ENCODE results near the gene LCN10.

LCN10 gene

GRCh38 chr9:136697821-136698526, 44.8 kb downstream of the LCN10 start:
- DNase-seq, result no peak

- DNase-seq, result no peak
Measured at GRCh38 chr9:136697146-136697820, 45.5 kb downstream of the LCN10 start.

- DNase-seq, result no peak
Measured at GRCh38 chr9:136696502-136696901, 46.2 kb downstream of the LCN10 start.

- DNase-seq, result no peak
Measured at GRCh38 chr9:136695955-136696354, 46.8 kb downstream of the LCN10 start.

GRCh38 chr9:136695435-136695895, 47.3 kb downstream of the LCN10 start:
- DNase-seq, result no peak

GRCh38 chr9:136694872-136695247, 47.9 kb downstream of the LCN10 start:
- DNase-seq, result no peak

- DNase-seq, result no peak
Measured at GRCh38 chr9:136694163-136694871, 48.4 kb downstream of the LCN10 start.

GRCh38 chr9:136693490-136694162, 49.1 kb downstream of the LCN10 start:
- DNase-seq, result no peak

GRCh38 chr9:136693135-136693489, 49.6 kb downstream of the LCN10 start:
- no peak for DNase-seq

- DNase-seq, result no peak
Measured at GRCh38 chr9:136692185-136693134, 50.3 kb downstream of the LCN10 start.

GRCh38 chr9:136691316-136692184, 51.2 kb downstream of the LCN10 start:
- no peak for DNase-seq

- DNase-seq, result no peak
Measured at GRCh38 chr9:136690806-136691261, 51.9 kb downstream of the LCN10 start.

- DNase-seq, result no peak
Measured at GRCh38 chr9:136690104-136690805, 52.5 kb downstream of the LCN10 start.

- no peak for DNase-seq
Measured at GRCh38 chr9:136689108-136689460, 53.7 kb downstream of the LCN10 start.

GRCh38 chr9:136688274-136689107, 54.2 kb downstream of the LCN10 start:
- no peak for DNase-seq

Measured in GOT3 (cell line).